GM06990 (cell line): ENCODE measurements around the gene VIPR2.

Source experiments
- DNase-seq: peaks from one replicate; pipeline ENCODE4 v3.0.0-alpha.2; 2011; ENCODE audit not compliant: insufficient read length; ENCODE audit errors: extremely low read depth
- H3K27me3 ChIP-seq: replicated peaks from 2 replicates; pipeline ENCODE4 v1.6.0; 2011; ENCODE audit warnings: low read length; ENCODE audit not compliant: control insufficient read depth, insufficient read depth
- H3K36me3 ChIP-seq: 2 replicates; pipeline ENCODE4 v1.5.1; 2011; ENCODE audit warnings: low read length; ENCODE audit not compliant: control insufficient read depth, insufficient read depth
- H3K4me3 ChIP-seq: replicated peaks from 2 replicates; pipeline ENCODE4 v1.5.1; 2011; ENCODE audit warnings: low read depth, mild to moderate bottlenecking, control low read depth, low read length
- CTCF ChIP-seq: IDR thresholded peaks from 2 replicates; pipeline ENCODE4 v1.5.1; 2011; ENCODE audit warnings: low read length, control low read depth, mild to moderate bottlenecking, inconsistent platforms; ENCODE audit not compliant: insufficient read depth, poor library complexity, severe bottlenecking

The VIPR2 gene

GRCh38 chr7:159148430-159149395 lies 4.0 kb upstream of the VIPR2 start:
- Histone ChIP-seq H3K36me3 (no peaks in the 10 kb centered on the region), H3K4me3 (no peak overlapping the region), H3K27me3 (no peaks in the 10 kb centered on the region)
- DNase-seq, result no peak
- TF ChIP-seq CTCF, result no peak

- Histone ChIP-seq H3K36me3 (no peaks in the 10 kb centered on the region), H3K4me3 (no peak overlapping the region), H3K27me3 (no peaks in the 10 kb centered on the region)
- no peak for TF ChIP-seq CTCF
- no peak for DNase-seq
These were observed 3.0 kb upstream of the VIPR2 start for GRCh38 chr7:159147687-159148086.

- no peak overlapping the region for H3K4me3 ChIP-seq
- TF ChIP-seq CTCF, result no peak
- H3K36me3 ChIP-seq, result no peaks in the 10 kb centered on the region
- H3K27me3 ChIP-seq, result no peaks in the 10 kb centered on the region
- DNase-seq, result no peak
These were observed 2.6 kb upstream of the VIPR2 start for GRCh38 chr7:159147246-159147645.

GRCh38 chr7:159146084-159146858 lies 1.6 kb upstream of the VIPR2 start:
- no peak overlapping the region for H3K4me3 ChIP-seq
- no peaks in the 10 kb centered on the region for H3K36me3 ChIP-seq
- DNase-seq, result no peak
- TF ChIP-seq CTCF, result no peak
- H3K27me3 ChIP-seq, result no peaks in the 10 kb centered on the region

- H3K36me3 ChIP-seq, result no peaks in the 10 kb centered on the region
- TF ChIP-seq CTCF, result no peak
- H3K4me3 ChIP-seq, result no peak overlapping the region
- no peak for DNase-seq
- no peaks in the 10 kb centered on the region for H3K27me3 ChIP-seq
These were observed 806 bp upstream of the VIPR2 start for GRCh38 chr7:159145490-159145855.
